Tracheal epithelial cell (primary cell): ENCODE measurements around the gene OR51G2. TPM values are rescaled to one million over a fixed set of nuclear protein-coding genes. Genes with fewer than 3 reads are reported as not detected.

ENCODE experiments used
- total RNA-seq: library from RNA; depleted of rRNA; stranded (reverse); fragments of >200 nt; gene quantifications from 2 replicates; pipeline ENCODE4 v1.2.1, GENCODE V29; 2014

Gene OR51G2
- not detected in 2 replicates for total RNA-seq

GRCh38 chr11:4919250-4919649, at the start of gene OR51G2:
OR51G2 (minus strand) TSS chr11:4919350; CDS start chr11:4915663, 3,687 bp downstream.

DNA sequence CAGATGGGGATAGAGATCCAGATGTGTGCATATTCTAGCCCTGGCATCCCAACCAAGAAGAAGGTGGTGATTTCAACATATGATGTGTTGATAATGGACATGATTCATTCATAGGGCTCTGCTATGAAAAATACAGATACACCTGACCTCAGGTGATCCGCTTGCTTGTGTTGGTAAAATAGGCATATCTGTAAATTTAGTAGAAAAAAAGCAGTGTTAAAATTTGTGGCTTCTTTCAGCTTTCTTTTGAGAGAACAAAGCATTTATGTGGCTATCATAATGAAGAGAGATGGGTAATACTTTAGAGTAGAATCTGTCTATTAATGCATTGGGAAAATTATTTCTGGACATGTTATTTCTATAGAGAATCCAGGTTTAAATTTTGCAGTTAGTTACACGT, 36.5 kb upstream of the OR51G2 start, which contains the start of gene OR51A2:
OR51A2 (minus strand) TSS at position 101 of the 400 bp plus-strand sequence; CDS start at position 101, 0 bp downstream.

GRCh38 chr11:4947505-4947904, 28.4 kb upstream of the OR51G2 start, which contains the start of gene OR51A4:
OR51A4 (minus strand) TSS chr11:4947605; CDS start chr11:4947100, 505 bp downstream.

GRCh38 chr11:4924239-4924638, 5.1 kb upstream of the OR51G2 start, which contains the start of gene OR51G1:
OR51G1 (minus strand) TSS chr11:4924339; CDS start chr11:4924339, 0 bp downstream.

DNA sequence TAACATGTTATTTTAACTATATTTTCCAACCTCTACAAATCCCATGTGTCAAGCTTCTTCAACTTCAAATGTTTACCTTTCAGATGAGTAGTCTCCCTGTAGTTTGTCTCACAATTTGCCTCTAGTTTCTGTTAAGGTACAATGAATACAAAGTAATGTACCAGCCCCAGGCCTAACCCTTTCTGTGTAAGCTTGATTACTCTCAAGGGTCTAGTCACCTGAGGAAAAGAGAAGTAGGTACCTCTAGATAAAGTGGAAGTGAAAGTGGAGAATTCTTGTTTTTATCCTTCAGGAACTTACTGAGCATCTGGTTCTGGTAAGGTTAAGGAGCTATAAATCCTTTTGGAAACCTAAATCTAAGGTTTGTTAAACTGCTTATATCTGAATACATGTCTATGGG, 15.7 kb downstream of the OR51G2 start, which contains the start of gene OR51A7:
OR51A7 (plus strand) TSS at position 300 of the 400 bp plus-strand sequence. CDS start 3,587 bp downstream, outside the sequence.

DNA sequence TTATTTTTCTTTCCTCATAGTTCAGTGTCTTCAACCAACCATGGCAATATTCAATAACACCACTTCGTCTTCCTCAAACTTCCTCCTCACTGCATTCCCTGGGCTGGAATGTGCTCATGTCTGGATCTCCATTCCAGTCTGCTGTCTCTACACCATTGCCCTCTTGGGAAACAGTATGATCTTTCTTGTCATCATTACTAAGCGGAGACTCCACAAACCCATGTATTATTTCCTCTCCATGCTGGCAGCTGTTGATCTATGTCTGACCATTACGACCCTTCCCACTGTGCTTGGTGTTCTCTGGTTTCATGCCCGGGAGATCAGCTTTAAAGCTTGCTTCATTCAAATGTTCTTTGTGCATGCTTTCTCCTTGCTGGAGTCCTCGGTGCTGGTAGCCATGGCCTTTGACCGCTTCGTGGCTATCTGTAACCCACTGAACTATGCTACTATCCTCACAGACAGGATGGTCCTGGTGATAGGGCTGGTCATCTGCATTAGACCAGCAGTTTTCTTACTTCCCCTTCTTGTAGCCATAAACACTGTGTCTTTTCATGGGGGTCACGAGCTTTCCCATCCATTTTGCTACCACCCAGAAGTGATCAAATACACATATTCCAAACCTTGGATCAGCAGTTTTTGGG, 37.2 kb downstream of the OR51G2 start, which contains the start of gene OR51T1:
OR51T1 (plus strand) TSS at position 41 of the 641 bp plus-strand sequence; CDS start at position 41, 0 bp downstream.

Other genes with a start within 250 kb of the OR51G2 start
- under 0.01 TPM in 1 of 2 replicates, not detected in the other for gene OR51E2, start 221.5 kb downstream of the OR51G2 start, total RNA-seq
- not detected in 2 replicates for gene MMP26, start 214.6 kb downstream of the OR51G2 start, total RNA-seq
- not detected in 2 replicates for gene OR51F1, start 149.4 kb downstream of the OR51G2 start, total RNA-seq
- gene OR52R1, start 115.0 kb downstream of the OR51G2 start, total RNA-seq = not detected in 2 replicates
- not detected in 2 replicates for gene OR51F2, start 98.0 kb downstream of the OR51G2 start, total RNA-seq
- not detected in 2 replicates for gene OR51S1, start 70.1 kb downstream of the OR51G2 start, total RNA-seq
- gene OR51T1, start 37.5 kb downstream of the OR51G2 start, total RNA-seq = not detected in 2 replicates
- not detected in 2 replicates for gene OR51A7, start 15.6 kb downstream of the OR51G2 start, total RNA-seq
- gene OR51G1, start 5.0 kb upstream of the OR51G2 start, total RNA-seq = not detected in 2 replicates
- not detected in 2 replicates for gene OR51A4, start 28.3 kb upstream of the OR51G2 start, total RNA-seq
- gene OR51A2, start 36.4 kb upstream of the OR51G2 start, total RNA-seq = not detected in 2 replicates
- not detected in 2 replicates for gene OR51L1, start 75.5 kb upstream of the OR51G2 start, total RNA-seq
- gene OR52J3, start 127.2 kb upstream of the OR51G2 start, total RNA-seq = not detected in 2 replicates
- gene OR52E2, start 140.3 kb upstream of the OR51G2 start, total RNA-seq = not detected in 2 replicates
- gene OR52E1, start 150.2 kb upstream of the OR51G2 start, total RNA-seq = not detected in 2 replicates
- not detected in 2 replicates for gene OR52A5, start 219.0 kb upstream of the OR51G2 start, total RNA-seq
- gene OR52A1, start 235.4 kb upstream of the OR51G2 start, total RNA-seq = under 0.01 TPM in 1 of 2 replicates, not detected in the other